Stomach (tissue), 9 donors: ENCODE results near the gene THSD4. TPM values are rescaled to one million over a fixed set of nuclear protein-coding genes. Genes with fewer than 3 reads are reported as not detected.

Source experiments
- DNase-seq, 2 donors: peaks; one replicate each; pipeline versions ENCODE4 v3.0.0 to v3.0.0-alpha.2; 2013 to 2019
- H3K27ac ChIP-seq, 5 donors: fragments of 200-600 bp in 4 of 5; sonication (generic) in 4 of 5; one replicate each; pipeline ENCODE4 v1.5.1; 2013 to 2019; ENCODE audit warnings: mild to moderate bottlenecking in 1 of 5, moderate library complexity in 1 of 5
- H3K27me3 ChIP-seq, 3 donors: fragments of 200-600 bp; sonication (generic); one replicate each; pipeline ENCODE4 v1.5.1; 2017 to 2019; ENCODE audit warnings: mixed run types in 1 of 3
- H3K36me3 ChIP-seq, 4 donors: fragments of 200-600 bp; sonication (generic); 1 replicate in 3 of 4; 2 replicates in 1 of 4; pipeline ENCODE4 v1.5.1; 2016 to 2019
- H3K4me1 ChIP-seq, 4 donors: fragments of 200-600 bp; sonication (generic); one replicate each; pipeline ENCODE4 v1.5.1; 2016 to 2019
- H3K4me3 ChIP-seq, 4 donors: fragments of 200-600 bp; sonication (generic) in 3 of 4; one replicate each; pipeline ENCODE4 v1.5.1; 2016 to 2019; ENCODE audit warnings: mild to moderate bottlenecking in 1 of 4
- H3K9me3 ChIP-seq, 4 donors: fragments of 200-600 bp; sonication (generic); one replicate each; pipeline ENCODE4 v1.5.1; 2016 to 2019
- EP300 ChIP-seq: sonication (generic); formaldehyde crosslinking; IDR thresholded peaks from one replicate; pipeline ENCODE4 v1.6.1; 2017; ENCODE audit warnings: antibody characterized with exemption
- POLR2A ChIP-seq, 4 donors: fragments of 450-650 bp; IDR thresholded peaks; one replicate each; pipeline ENCODE4 v1.6.1; 2016; ENCODE audit warnings: antibody characterized with exemption in 4 of 4, control low read depth in 2 of 4, mild to moderate bottlenecking in 1 of 4, moderate library complexity in 1 of 4
- POLR2AphosphoS5 ChIP-seq, 3 donors: sonication (generic); formaldehyde crosslinking; IDR thresholded peaks; one replicate each; pipeline ENCODE4 v1.6.1; 2016; ENCODE audit warnings: antibody characterized with exemption in 3 of 3
- WGBS, 5 donors: extraction: QIAGEN DNeasy Blood & Tissue Kit in 3 of 5; methylation state at CpG; one replicate each; pipeline versions ENCODE4 v1.1.5 to v1.1.7; 2013 to 2018; 5-methylcytosine and 5-hydroxymethylcytosine counted together
- intact Hi-C: fragments of 100-400 bp; cut with DNase I; formaldehyde crosslinking; loops from one replicate; pipeline ENCODE4 v1.15.1; 2023; ENCODE audit warnings: low total_unique reads
- polyA plus RNA-seq, 3 donors: library from polyadenylated mRNA; stranded (reverse); fragments of 200-250 nt; gene quantifications; one replicate each; pipeline ENCODE4 v1.2.3, GENCODE V29; 2013
- total RNA-seq, 5 donors: library from RNA; depleted of rRNA; stranded (reverse); fragments of >200 nt; gene quantifications; one replicate each; pipeline versions ENCODE4 v1.1.0 to v1.2.3, GENCODE V29; 2014 to 2016
- TF ChIP-seq, protein P1 (sequence below), 7 experiments: fragments of 450-650 bp in 4 of 7; fragments of 200-600 bp in 3 of 7; sonication (generic) in 3 of 7; IDR thresholded peaks; one replicate each; pipeline ENCODE4 v1.5.1; 2016 to 2019; ENCODE audit warnings: antibody characterized with exemption in 7 of 7, control low read depth in 2 of 7, mild to moderate bottlenecking in 1 of 7
- donor health status: healthy with polysubstance abuse.
- donor health status: Bipolar disorder and iron deficiency.
- donor health status: healthy.

Gene THSD4
- total and polyA plus RNA-seq, 8 donors = 1.8 to 79.4 (median 22.0) TPM

GRCh38 chr15:71495398-71495780 is 380.1 kb downstream of the THSD4 start:
- H3K27ac ChIP-seq = no peak overlapping the region
- DNase-seq = no peak
- 33 to 61% (median 46%) methylated on average over 3 of the region's 3 CpGs for WGBS, 5 donors
- no peaks in the 10 kb centered on the region for H3K36me3 ChIP-seq
- H3K9me3 ChIP-seq = peaks cover 0 to 6% (median 0%) of the 10 kb centered on the region in 4 donors
- TF ChIP-seq POLR2AphosphoS5 (IDR thresholded peaks at IDR 0.05) (no peak), POLR2A (IDR thresholded peaks at IDR 0.05) (no peak), EP300 (no peak)
- TF ChIP-seq, protein P1, sequence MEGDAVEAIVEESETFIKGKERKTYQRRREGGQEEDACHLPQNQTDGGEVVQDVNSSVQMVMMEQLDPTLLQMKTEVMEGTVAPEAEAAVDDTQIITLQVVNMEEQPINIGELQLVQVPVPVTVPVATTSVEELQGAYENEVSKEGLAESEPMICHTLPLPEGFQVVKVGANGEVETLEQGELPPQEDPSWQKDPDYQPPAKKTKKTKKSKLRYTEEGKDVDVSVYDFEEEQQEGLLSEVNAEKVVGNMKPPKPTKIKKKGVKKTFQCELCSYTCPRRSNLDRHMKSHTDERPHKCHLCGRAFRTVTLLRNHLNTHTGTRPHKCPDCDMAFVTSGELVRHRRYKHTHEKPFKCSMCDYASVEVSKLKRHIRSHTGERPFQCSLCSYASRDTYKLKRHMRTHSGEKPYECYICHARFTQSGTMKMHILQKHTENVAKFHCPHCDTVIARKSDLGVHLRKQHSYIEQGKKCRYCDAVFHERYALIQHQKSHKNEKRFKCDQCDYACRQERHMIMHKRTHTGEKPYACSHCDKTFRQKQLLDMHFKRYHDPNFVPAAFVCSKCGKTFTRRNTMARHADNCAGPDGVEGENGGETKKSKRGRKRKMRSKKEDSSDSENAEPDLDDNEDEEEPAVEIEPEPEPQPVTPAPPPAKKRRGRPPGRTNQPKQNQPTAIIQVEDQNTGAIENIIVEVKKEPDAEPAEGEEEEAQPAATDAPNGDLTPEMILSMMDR (IDR thresholded peaks at IDR 0.05) = no peak
- intact Hi-C loops = no loop called here
- H3K4me1 ChIP-seq = peaks cover 0 to 15% (median 2%) of the 10 kb centered on the region in 4 donors
- H3K4me3 ChIP-seq = no peak overlapping the region
- H3K27me3 ChIP-seq = no peaks in the 10 kb centered on the region

DNA sequence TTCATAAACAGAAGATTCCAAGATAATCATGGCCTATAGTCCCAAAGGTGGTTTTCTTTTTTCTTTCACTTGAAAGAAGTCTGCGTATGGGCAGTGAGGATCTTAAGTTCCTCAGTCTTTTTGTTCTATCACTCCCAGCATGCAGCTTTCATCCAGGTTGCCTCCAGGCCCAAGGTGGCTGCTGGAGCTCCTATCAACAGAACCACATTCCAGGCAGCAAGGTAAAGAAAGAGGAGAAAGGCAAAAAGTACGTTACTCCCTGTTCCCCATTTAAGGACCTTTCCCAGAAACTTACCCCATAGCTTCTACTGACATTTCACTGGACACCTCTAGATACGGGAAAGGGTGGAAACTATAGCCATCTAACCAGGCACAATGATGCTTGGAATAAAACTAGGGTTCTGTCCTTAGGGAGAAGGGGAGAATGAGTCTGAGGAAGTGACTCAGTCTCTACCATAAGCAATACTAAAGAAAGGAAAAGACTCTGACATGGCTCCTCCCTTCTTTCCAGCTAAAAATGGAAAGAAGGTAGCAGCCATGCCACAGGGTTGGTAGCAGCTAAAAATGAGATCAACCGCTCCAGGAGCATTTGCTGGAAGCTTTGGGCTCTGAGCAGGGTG is 381.2 kb downstream of the THSD4 start:
- intact Hi-C loops = no loop called here
- no peak overlapping the region for H3K27ac ChIP-seq
- DNase-seq = no peak
- whole genome bisulfite sequencing, 5 donors = 55 to 69% (median 63%) methylated on average over 4 of the region's 4 CpGs
- peaks cover 4 to 18% (median 5%) of the 10 kb centered on the region in 4 donors for H3K4me1 ChIP-seq
- H3K36me3 ChIP-seq = no peaks in the 10 kb centered on the region
- no peaks in the 10 kb centered on the region for H3K27me3 ChIP-seq
- H3K4me3 ChIP-seq = no peak overlapping the region
- TF ChIP-seq, protein P1 (IDR thresholded peaks at IDR 0.05) = no peak
- TF ChIP-seq EP300 (no peak), POLR2AphosphoS5 (IDR thresholded peaks at IDR 0.05) (no peak), POLR2A (IDR thresholded peaks at IDR 0.05) (no peak)
- H3K9me3 ChIP-seq = peaks cover 0 to 8% (median 0%) of the 10 kb centered on the region in 4 donors

- Histone ChIP-seq H3K27ac (peak overlapping the region in 3 of 5 donors; percentile 26 to 31 (median 30)), H3K9me3 (peaks cover 0 to 5% (median 0%) of the 10 kb centered on the region in 4 donors), H3K4me3 (no peak overlapping the region), H3K36me3 (no peaks in the 10 kb centered on the region), H3K27me3 (no peaks in the 10 kb centered on the region), H3K4me1 (peaks cover 7 to 23% (median 12%) of the 10 kb centered on the region in 4 donors)
- TF ChIP-seq POLR2A (IDR thresholded peaks at IDR 0.05) (no peak), POLR2AphosphoS5 (IDR thresholded peaks at IDR 0.05) (no peak), EP300 (no peak)
- TF ChIP-seq, protein P1 (IDR thresholded peaks at IDR 0.05) = no peak
- 12 to 48% (median 32%) methylated on average over 1 of the region's 1 CpG for WGBS, 5 donors
- intact Hi-C loops = no loop called here
- DNase-seq = no peak
Observed at GRCh38 chr15:71501344-71502076, 386.2 kb downstream of the THSD4 start.

- no peak overlapping the region for H3K4me3 ChIP-seq
- TF ChIP-seq, protein P1 (IDR thresholded peaks at IDR 0.05) = no peak
- TF ChIP-seq EP300 = no peak
- no peak for TF ChIP-seq POLR2AphosphoS5 (IDR thresholded peaks at IDR 0.05)
- DNase-seq = no peak
- H3K27me3 ChIP-seq = no peaks in the 10 kb centered on the region
- no peaks in the 10 kb centered on the region for H3K36me3 ChIP-seq
- intact Hi-C loops = no loop called here
- peaks cover 0 to 5% (median 0%) of the 10 kb centered on the region in 4 donors for H3K9me3 ChIP-seq
- WGBS, 5 donors = 24 to 50% (median 38%) methylated on average over 1 of the region's 1 CpG
- peaks cover 7 to 23% (median 12%) of the 10 kb centered on the region in 4 donors for H3K4me1 ChIP-seq
- peak overlapping the region in 3 of 5 donors; percentile 26 to 31 (median 30) for H3K27ac ChIP-seq
Observed at GRCh38 chr15:71502077-71502432, 386.8 kb downstream of the THSD4 start.
